ENCODE data around the gene PRKCA.
"Not testable (repeated sequence)": the region's sequence is repeated elsewhere in the genome, so short reads cannot be mapped to it uniquely, and the experiment has no call there.

Gene PRKCA

GRCh38 chr17:66459811-66460270 is 157.4 kb downstream of the PRKCA start:
- DNase-seq: peak in 2 of 58 donors; percentile 16 to 20

GRCh38 chr17:66460558-66460957 is 158.1 kb downstream of the PRKCA start:
- no peak for DNase-seq

GRCh38 chr17:66461343-66461995 is 159.1 kb downstream of the PRKCA start:
- DNase-seq: no peak

- peak in 5 of 58 donors; percentile 9 to 24 (median 17) for DNase-seq
Measured at GRCh38 chr17:66462010-66462409, 159.6 kb downstream of the PRKCA start.

GRCh38 chr17:66464921-66465320 is 162.5 kb downstream of the PRKCA start:
- no peak for DNase-seq

GRCh38 chr17:66465701-66466100 is 163.3 kb downstream of the PRKCA start:
- DNase-seq: no peak

- no peak for DNase-seq
Measured at GRCh38 chr17:66466106-66466820, 163.8 kb downstream of the PRKCA start.

GRCh38 chr17:66466840-66467367 is 164.5 kb downstream of the PRKCA start:
- no peak for DNase-seq

GRCh38 chr17:66467766-66468165 is 165.4 kb downstream of the PRKCA start:
- no peak for DNase-seq

- peak in 21 of 58 donors; percentile 7 to 64 (median 24) for DNase-seq
Measured at GRCh38 chr17:66468241-66469087, 166.1 kb downstream of the PRKCA start.

- no peak for DNase-seq
Measured at GRCh38 chr17:66469088-66469442, 166.7 kb downstream of the PRKCA start.

- DNase-seq: no peak
Measured at GRCh38 chr17:66469461-66469860, 167.0 kb downstream of the PRKCA start.

GRCh38 chr17:66469890-66470289 is 167.5 kb downstream of the PRKCA start:
- no peak for DNase-seq

- no peak for DNase-seq
Measured at GRCh38 chr17:66472123-66472522, 169.7 kb downstream of the PRKCA start.

GRCh38 chr17:66474258-66474657 is 171.8 kb downstream of the PRKCA start:
- no peak for DNase-seq

GRCh38 chr17:66474806-66475497 is 172.5 kb downstream of the PRKCA start:
- no peak for DNase-seq

- DNase-seq: no peak
Measured at GRCh38 chr17:66476014-66476413, 173.6 kb downstream of the PRKCA start.

- DNase-seq: no peak
Measured at GRCh38 chr17:66477615-66478283, 175.3 kb downstream of the PRKCA start.

- not testable (repeated sequence) for DNase-seq
Measured at GRCh38 chr17:66479230-66479889, 176.9 kb downstream of the PRKCA start.

GRCh38 chr17:66480243-66480642 is 177.8 kb downstream of the PRKCA start:
- no peak for DNase-seq
